Esophagus squamous epithelium (tissue), 4 donors: Measurements from ENCODE around the gene CTPS1.

ENCODE experiments used
- POLR2A ChIP-seq, 4 donors: fragments of 450-650 bp; IDR thresholded peaks; one replicate each; pipeline ENCODE4 v1.6.1; 2017; ENCODE audit warnings: antibody characterized with exemption in 4 of 4, mild to moderate bottlenecking in 4 of 4, moderate library complexity in 3 of 4
- TF ChIP-seq, protein P1 (sequence below), 6 experiments: fragments of 450-650 bp in 4 of 6; fragments of 200-600 bp in 2 of 6; sonication (generic) in 2 of 6; IDR thresholded peaks; one replicate each; pipeline ENCODE4 v1.5.1; 2016 to 2019; ENCODE audit warnings: antibody characterized with exemption in 6 of 6, mild to moderate bottlenecking in 4 of 6, moderate library complexity in 4 of 6

- TF ChIP-seq, protein P1, sequence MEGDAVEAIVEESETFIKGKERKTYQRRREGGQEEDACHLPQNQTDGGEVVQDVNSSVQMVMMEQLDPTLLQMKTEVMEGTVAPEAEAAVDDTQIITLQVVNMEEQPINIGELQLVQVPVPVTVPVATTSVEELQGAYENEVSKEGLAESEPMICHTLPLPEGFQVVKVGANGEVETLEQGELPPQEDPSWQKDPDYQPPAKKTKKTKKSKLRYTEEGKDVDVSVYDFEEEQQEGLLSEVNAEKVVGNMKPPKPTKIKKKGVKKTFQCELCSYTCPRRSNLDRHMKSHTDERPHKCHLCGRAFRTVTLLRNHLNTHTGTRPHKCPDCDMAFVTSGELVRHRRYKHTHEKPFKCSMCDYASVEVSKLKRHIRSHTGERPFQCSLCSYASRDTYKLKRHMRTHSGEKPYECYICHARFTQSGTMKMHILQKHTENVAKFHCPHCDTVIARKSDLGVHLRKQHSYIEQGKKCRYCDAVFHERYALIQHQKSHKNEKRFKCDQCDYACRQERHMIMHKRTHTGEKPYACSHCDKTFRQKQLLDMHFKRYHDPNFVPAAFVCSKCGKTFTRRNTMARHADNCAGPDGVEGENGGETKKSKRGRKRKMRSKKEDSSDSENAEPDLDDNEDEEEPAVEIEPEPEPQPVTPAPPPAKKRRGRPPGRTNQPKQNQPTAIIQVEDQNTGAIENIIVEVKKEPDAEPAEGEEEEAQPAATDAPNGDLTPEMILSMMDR (IDR thresholded peaks at IDR 0.05) = no peak
- TF ChIP-seq POLR2A (IDR thresholded peaks at IDR 0.05) = no peak
Measured at GRCh38 chr1:40969445-40969844, 10.1 kb upstream of the CTPS1 start.
